HG02588 (cell line): ENCODE results near the gene NDUFB7.
"Not testable (repeated sequence)": the region's sequence is repeated elsewhere in the genome, so short reads cannot be mapped to it uniquely, and the experiment has no call there.

Source experiments
- ATAC-seq: cut with Tn5 transposase; IDR thresholded peaks from one replicate; pipeline ENCODE4 v1.9.1; 2021; ENCODE audit warnings: mild to moderate bottlenecking, moderate library complexity; ENCODE audit not compliant: unreplicated experiment

The NDUFB7 gene

GRCh38 chr19:14575428-14575980 is 3.6 kb upstream of the NDUFB7 start:
- no peak for ATAC-seq

- ATAC-seq: no peak
Measured at GRCh38 chr19:14570864-14571527, 870 bp downstream of the NDUFB7 start.

- no peak for ATAC-seq
Measured at GRCh38 chr19:14567079-14567478, 4.8 kb downstream of the NDUFB7 start.

GRCh38 chr19:14566712-14567077 is 5.2 kb downstream of the NDUFB7 start:
- no peak for ATAC-seq

GRCh38 chr19:14565765-14566711 is 5.8 kb downstream of the NDUFB7 start:
- no peak for ATAC-seq

- ATAC-seq: no peak
Measured at GRCh38 chr19:14565298-14565679, 6.6 kb downstream of the NDUFB7 start.

- ATAC-seq: not testable (repeated sequence)
Measured at GRCh38 chr19:14564652-14565297, 7.1 kb downstream of the NDUFB7 start.

GRCh38 chr19:14563989-14564651 is 7.7 kb downstream of the NDUFB7 start:
- ATAC-seq: no peak

GRCh38 chr19:14563590-14563926 is 8.3 kb downstream of the NDUFB7 start:
- ATAC-seq: no peak

- no peak for ATAC-seq
Measured at GRCh38 chr19:14562660-14563589, 8.9 kb downstream of the NDUFB7 start.

- no peak for ATAC-seq
Measured at GRCh38 chr19:14561847-14562351, 10.0 kb downstream of the NDUFB7 start.

GRCh38 chr19:14561249-14561648 is 10.6 kb downstream of the NDUFB7 start:
- ATAC-seq: no peak

- no peak for ATAC-seq
Measured at GRCh38 chr19:14560776-14561108, 11.1 kb downstream of the NDUFB7 start.

- no peak for ATAC-seq
Measured at GRCh38 chr19:14559916-14560775, 11.7 kb downstream of the NDUFB7 start.

- ATAC-seq: no peak
Measured at GRCh38 chr19:14558370-14559066, 13.3 kb downstream of the NDUFB7 start.

GRCh38 chr19:14556662-14557188 is 15.1 kb downstream of the NDUFB7 start:
- ATAC-seq: no peak

- ATAC-seq: no peak
Measured at GRCh38 chr19:14555918-14556661, 15.8 kb downstream of the NDUFB7 start.
